HG02884 (cell line): ENCODE results near the gene DRGX.

Experiments
- ATAC-seq: cut with Tn5 transposase; IDR thresholded peaks from one replicate; pipeline ENCODE4 v1.9.1; 2021; ENCODE audit warnings: mild to moderate bottlenecking, moderate library complexity; ENCODE audit not compliant: unreplicated experiment

Gene DRGX

DNA sequence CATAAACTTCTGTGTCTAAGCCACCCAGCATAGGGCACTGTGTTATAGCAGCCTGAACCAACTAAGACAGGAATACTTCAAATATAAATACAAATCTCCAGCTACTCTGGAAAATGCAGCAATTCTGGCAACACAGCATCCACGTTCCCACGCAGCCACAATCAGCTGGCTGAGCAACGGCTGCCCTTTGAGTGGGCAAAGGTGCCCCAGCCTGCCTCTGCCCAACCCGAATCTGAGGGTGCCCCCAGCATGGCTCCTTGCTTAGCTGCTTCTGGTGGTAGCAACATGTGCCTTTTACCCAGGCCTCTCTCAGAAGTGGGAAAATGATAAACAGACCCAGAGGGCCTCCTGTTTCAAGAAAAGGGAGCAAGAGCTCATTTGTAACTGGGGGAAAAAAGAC, 12.0 kb downstream of the DRGX start:
- no peak for ATAC-seq

DNA sequence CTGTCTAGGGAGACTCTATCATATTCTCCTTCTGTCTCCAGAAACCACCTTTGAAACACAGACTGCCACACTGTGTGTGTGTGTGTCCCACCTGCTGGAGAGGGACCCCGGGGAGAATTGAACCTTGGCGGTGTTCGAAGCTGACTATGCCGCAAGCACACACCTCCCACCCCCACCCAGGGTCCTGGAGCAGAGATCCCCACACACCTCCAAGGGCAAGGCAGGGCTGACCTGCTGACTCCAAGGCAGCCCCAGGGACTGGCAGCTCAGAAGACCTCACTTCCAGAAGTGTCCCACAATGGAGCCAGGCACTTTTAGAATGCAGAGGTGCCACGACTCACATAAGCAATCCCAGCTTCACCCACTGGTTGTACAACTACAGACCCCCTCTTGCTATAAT, 13.1 kb downstream of the DRGX start:
- ATAC-seq: no peak

GRCh38 chr10:49382226-49382625, 13.7 kb downstream of the DRGX start:
- ATAC-seq: no peak

DNA sequence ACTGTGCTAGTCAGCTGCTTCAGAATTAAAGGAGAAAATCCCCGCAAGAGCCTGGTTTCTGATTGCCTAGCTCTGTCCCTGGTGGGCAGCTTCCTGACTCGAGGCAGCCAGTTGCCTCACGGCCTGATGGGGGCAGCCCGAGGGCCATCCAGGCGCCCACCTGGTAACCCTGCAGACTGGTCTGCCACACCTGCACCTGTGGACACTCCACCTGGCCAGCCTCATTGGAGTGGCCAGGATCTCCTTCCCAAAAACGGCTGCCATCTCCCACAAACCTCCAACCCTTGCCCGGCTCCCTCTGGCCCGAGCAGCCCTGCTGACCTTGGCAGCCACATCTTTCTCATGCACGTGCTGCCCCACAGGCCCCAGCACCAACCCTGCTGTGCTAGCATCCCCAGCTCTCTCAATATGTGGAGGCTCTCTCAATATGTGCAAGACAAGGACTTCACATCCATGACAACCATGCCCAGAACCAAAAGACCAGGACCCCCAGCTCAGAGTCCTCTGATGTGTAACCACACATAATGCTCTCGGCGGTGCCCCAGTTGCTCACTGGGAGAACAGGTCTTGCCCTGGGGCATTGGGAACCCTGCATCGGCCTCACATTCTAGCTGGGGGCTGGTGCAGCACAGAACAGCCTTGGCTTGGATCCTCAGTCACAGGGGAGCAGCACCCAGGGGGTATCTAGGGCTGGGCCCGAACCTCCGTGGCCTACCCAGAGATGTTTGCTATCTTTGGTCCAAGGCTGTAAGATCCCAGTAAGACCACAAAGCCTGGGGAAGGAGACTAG, 14.6 kb downstream of the DRGX start:
- ATAC-seq: no peak

GRCh38 chr10:49379596-49380410, 16.1 kb downstream of the DRGX start:
- no peak for ATAC-seq

DNA sequence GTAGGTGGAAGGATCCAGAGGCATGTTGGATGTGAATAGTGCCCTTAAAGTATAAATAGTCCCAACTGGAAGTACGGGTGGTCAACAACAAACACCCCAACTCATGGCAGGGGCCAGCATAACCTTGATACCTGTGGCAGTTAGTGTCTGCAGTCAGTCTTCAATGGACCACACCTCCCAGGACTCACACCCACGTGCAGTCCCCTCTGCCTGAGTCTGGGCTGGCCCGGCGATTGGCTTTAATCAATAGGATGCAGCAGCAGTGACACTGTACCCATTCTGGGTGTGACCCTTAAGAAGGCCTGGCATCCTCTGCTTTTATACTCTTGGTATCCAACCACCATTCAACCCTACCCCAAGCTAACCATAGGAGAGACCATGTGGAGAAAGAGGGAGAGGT, 18.6 kb downstream of the DRGX start:
- no peak for ATAC-seq

GRCh38 chr10:49375611-49376010, 20.3 kb downstream of the DRGX start:
- ATAC-seq: no peak

DNA sequence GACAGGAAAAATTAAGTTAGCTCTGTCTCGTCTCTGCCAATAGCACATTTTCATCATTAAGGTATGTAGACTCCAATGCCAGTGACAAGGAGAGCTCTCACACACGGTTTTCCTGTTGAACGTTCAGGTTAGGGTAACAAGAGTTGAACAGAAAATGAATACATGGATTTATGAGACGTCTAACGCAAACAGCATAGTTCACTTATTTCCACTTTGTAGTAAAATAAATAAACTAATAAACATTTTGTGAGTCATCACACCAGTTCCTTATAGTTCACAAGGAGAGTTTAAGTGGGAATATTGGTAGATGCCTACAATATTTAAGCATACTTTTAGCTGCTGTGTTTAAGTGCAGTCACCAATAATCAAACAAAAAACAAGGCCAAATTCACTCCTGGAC, 21.1 kb downstream of the DRGX start:
- no peak for ATAC-seq

DNA sequence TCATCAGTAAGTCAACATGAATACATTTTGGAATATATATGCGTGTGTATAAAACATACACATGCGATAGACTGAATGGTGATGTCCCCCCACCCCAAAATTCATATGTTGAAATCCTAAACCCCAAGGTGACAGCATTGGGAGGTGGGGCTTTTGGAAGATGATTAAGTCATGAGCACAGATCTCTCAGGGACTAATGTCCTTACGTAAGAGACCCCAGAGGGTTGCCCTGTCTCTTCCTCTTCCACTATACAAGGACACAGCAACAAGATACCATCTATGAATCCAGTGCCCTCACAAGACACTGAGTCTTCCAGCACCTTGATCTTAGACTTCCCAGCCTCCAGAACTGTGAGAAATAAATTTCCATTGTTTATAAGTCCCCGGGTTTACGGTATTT, 22.5 kb downstream of the DRGX start:
- ATAC-seq: no peak

- no peak for ATAC-seq
These were observed 23.9 kb downstream of the DRGX start for GRCh38 chr10:49371967-49372366.

GRCh38 chr10:49370326-49371100, 25.4 kb downstream of the DRGX start:
- no peak for ATAC-seq

DNA sequence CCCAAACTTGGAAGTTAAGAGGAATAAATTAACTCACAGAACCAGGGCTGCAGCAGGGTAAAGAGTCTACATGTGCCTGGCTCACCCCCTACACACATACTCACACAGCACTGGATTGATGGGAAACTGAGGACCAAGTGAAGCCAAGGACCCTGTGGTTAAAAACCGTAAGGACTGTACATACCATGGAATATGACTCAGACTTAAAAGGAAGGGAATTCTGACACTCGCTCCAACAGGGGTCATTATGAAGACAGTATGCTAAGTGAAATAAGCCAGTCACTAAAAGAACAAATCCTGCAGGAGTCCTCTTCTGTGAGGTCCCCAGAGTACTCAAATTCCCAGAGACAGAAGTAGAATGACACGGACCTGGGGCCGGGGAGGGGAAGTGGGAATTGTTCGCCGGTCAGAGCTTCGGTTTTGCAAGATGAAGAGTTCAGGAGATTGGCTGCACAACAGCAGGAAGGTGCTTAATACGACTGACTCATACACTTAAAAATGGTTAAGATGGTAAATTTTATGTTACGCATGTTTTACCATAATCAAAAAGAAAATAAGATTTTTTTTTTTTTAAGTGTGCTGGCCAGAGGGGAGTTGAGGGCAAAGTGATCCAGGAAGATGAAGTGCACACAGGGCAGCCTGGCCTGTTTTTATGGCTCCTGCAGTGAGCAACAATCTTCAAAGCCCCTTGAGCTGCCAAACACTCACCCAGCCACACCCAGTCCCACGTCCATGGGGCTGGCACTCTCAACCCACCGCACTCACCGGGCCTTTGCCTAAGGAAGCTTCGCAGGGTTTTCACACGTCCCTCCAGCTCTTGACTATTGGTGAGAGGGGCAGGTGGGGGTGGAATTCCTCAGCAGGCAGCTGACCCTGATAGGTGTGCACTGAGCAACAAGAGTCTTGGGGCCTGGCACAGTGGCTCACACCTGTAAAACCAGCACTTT, 26.4 kb downstream of the DRGX start:
- no peak for ATAC-seq

GRCh38 chr10:49368256-49368655, 27.6 kb downstream of the DRGX start:
- no peak for ATAC-seq

DNA sequence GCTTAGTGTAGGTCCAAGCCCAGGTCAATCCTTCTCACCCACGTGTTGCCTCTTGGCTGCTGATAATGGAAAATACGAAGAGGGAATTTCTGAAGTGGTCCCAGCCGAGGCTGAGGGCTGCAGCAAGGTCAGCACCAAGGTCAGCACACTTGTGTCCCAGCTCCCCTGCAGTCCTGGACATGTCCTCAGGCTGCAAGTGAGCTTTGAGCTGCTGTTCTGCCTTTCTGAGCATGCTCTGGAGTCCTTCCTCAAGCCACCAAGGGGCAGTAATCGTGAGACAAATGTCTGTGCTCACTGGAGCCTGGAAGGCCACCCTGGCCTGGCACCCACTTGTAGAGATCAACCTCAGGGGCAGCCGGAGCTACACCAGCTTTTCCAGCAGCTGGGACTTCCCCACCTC, 28.3 kb downstream of the DRGX start:
- no peak for ATAC-seq

- no peak for ATAC-seq
These were observed 29.4 kb downstream of the DRGX start for GRCh38 chr10:49366460-49366859.

DNA sequence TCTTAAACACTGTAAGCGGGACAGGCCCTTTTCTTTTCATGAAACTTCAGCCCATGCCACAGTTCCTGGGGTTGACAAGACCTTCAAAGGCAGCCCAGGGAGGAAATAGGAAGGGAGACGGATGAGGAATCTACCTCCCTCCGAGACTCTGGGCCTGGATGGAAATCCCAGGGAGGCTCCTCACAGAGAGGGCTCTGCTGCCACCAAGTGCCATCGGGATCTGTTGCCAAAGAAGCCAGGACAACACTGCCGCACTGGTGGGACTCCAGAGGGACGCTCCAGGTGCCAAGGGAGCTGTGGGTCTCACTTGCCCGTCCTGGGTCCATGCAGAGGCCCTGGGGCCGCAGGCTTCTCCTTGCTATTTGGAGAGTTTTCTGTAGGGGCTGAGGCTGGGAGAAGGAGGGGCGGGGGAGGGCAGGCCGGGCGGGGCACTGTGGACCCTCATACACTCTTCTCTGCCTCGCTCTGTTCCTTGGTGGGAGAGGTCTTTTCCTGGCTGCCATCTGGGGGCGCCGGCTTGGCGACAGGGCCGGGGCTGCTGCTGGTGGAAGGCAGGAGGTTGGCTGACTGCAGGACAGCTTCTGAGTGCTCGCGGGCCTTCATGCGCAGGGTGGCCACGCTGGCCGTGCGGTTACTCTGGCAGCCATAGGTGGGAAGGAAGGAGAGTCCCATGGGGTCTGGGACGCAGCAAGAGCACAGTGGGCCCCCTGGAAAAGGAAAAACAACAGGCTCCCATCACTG, 30.0 kb downstream of the DRGX start:
- no peak for ATAC-seq

DNA sequence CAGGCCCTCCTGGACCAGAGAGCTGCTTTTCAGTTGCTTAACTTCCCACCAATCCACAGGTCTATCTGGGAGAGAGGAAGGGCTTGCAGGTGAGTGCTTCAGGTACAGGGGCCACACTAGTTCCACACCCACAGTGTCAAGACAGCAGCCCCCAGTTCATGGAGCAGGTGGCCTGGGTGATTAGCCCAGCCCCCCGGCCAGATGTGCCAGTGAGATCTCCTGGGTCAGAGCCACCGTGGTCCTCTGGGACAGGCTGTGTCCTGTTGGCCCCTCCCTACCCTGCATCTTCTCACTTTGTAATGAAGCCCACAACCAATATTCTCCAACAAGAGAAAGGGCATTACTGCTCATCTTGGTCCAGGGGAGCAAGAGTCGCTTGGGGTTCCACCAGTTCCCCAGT, 30.6 kb downstream of the DRGX start:
- ATAC-seq: no peak

- no peak for ATAC-seq
These were observed 31.1 kb downstream of the DRGX start for GRCh38 chr10:49364747-49365146.

DNA sequence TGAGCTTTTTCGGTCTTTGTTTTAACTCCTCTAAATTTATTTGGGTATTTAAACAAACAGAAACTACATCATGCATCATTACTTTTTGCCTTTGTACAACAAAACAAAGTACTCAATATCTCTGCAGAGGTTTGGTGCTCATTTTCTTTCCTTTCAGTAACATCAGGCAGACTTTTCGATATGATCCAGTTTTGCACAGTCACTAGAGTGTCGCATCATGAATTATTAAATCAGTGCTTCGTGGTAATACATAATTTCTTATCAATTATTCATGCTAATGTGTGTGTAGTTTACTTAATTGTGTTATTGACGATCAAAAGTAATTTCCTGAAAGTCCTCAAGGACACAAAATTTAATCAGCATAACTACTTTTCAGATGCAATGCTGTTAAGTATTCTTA, 31.8 kb downstream of the DRGX start:
- ATAC-seq: no peak
